HCT116 (cell line): ENCODE data around the gene UXT. TPM values are rescaled to one million over a fixed set of nuclear protein-coding genes. Genes with fewer than 3 reads are reported as not detected.

ENCODE experiments used
- ATAC-seq: fragments of 200-7000 bp; cut with Tn5 transposase; 2 replicates; pipeline ENCODE4 v1.9.1; 2020; ENCODE audit warnings: mild to moderate bottlenecking, moderate library complexity
- BruUV-seq: library from RNA; stranded (reverse); fragments of 400-500 nt; replicated peaks from 2 replicates; lab custom pipeline; 2021; lab: Mats Ljungman, UMichigan
- CTCF ChIA-PET: fragments of 300-600 bp; sonication (Branson Sonifier 250); formaldehyde crosslinking; loops from one replicate; lab custom pipeline; 2021; ENCODE audit warnings: antibody characterized with exemption; lab: Charles Lee
- POLR2A ChIA-PET: fragments of 300-600, 350-600 bp; sonication (Branson Sonifier 250); formaldehyde crosslinking; loops from one replicate; lab custom pipeline; 2021; ENCODE audit warnings: antibody characterized with exemption; lab: Charles Lee
- RAD21 ChIA-PET, 2 experiments: fragments of 300-600 bp; sonication (Branson Sonifier 250); formaldehyde crosslinking; loops; one replicate each; lab custom pipeline; 2023; ENCODE audit warnings: low total read pairs in 2 of 2; ENCODE audit not compliant: uncharacterized antibody in 2 of 2, unreplicated experiment in 2 of 2, low non-redundant PET in 1 of 2; lab: Charles Lee
- DNase-seq: peaks from one replicate; pipeline ENCODE4 v3.0.0-alpha.2; 2010; ENCODE audit warnings: low read depth, low spot score
- H2AFZ ChIP-seq: fragments of 200-600 bp; shearing (Covaris generic), sonication (generic); 2 replicates; pipeline ENCODE4 v1.6.1; 2017; ENCODE audit warnings: low read depth, mixed run types, mixed read lengths, antibody characterized with exemption, low read length; ENCODE audit not compliant: poor library complexity, severe bottlenecking
- H3K27ac ChIP-seq: 2 replicates; pipeline ENCODE4 v1.5.1; 2012; ENCODE audit warnings: low read depth, low read length
- H3K27me3 ChIP-seq: fragments of 200-600 bp; sonication (generic); 2 replicates; pipeline ENCODE4 v1.6.1; 2016; ENCODE audit warnings: mixed run types, low read length, mixed read lengths; ENCODE audit not compliant: insufficient read depth
- H3K36me3 ChIP-seq, 2 experiments: fragments of 200-500 bp in 1 of 2; fragments of 200-600 bp in 1 of 2; sonication (Bioruptor generic) in 1 of 2; sonication (generic) in 1 of 2; 2 replicates each; pipeline versions ENCODE4 v1.5.1 to v1.6.1; 2014 to 2016; ENCODE audit warnings: low read length in 2 of 2, inconsistent platforms in 1 of 2, mixed read lengths in 1 of 2, mixed run types in 1 of 2; ENCODE audit not compliant: insufficient read depth in 2 of 2, control insufficient read depth in 1 of 2
- H3K4me1 ChIP-seq, 2 experiments: fragments of 200-600 bp in 1 of 2; sonication (generic) in 1 of 2; 2 replicates each; pipeline versions ENCODE4 v1.5.1 to v1.6.1; 2012 to 2017; ENCODE audit warnings: low read length in 2 of 2, inconsistent platforms in 1 of 2, mild to moderate bottlenecking in 1 of 2, mixed read lengths in 1 of 2, mixed run types in 1 of 2, moderate library complexity in 1 of 2; ENCODE audit not compliant: insufficient read depth in 2 of 2, control insufficient read depth in 1 of 2
- H3K4me2 ChIP-seq: fragments of 200-600 bp; sonication (generic); 2 replicates; pipeline ENCODE4 v1.6.1; 2017; ENCODE audit warnings: mixed run types, low read length, mixed read lengths
- H3K4me3 ChIP-seq, 2 experiments: fragments of 200-600 bp in 1 of 2; sonication (generic) in 1 of 2; replicated peaks in 1 of 2; 2 replicates each; pipeline ENCODE4 v1.5.1; 2011 to 2016; ENCODE audit warnings: low read length in 2 of 2, control low read depth in 1 of 2, low read depth in 1 of 2, mild to moderate bottlenecking in 1 of 2, mixed read lengths in 1 of 2, mixed run types in 1 of 2
- H3K79me2 ChIP-seq: fragments of 200-600 bp; sonication (generic); 2 replicates; pipeline ENCODE4 v1.6.1; 2017; ENCODE audit warnings: mild to moderate bottlenecking, mixed run types, low read length, moderate library complexity, mixed read lengths; ENCODE audit not compliant: insufficient read depth
- H3K9ac ChIP-seq: fragments of 200-600 bp; sonication (generic); 2 replicates; pipeline ENCODE4 v1.6.1; 2016; ENCODE audit warnings: low read length, mixed read lengths
- H3K9me2 ChIP-seq: fragments of 200-600 bp; sonication (generic), shearing (Covaris generic); 2 replicates; pipeline ENCODE4 v1.6.1; 2017; ENCODE audit warnings: mixed run types, mild to moderate bottlenecking, moderate library complexity; ENCODE audit not compliant: insufficient read depth
- H3K9me3 ChIP-seq, 2 experiments: fragments of 200-500 bp in 1 of 2; fragments of 200-600 bp in 1 of 2; sonication (Bioruptor generic) in 1 of 2; sonication (generic) in 1 of 2; 2 replicates each; pipeline ENCODE4 v1.6.1; 2014 to 2017; ENCODE audit warnings: low read length in 2 of 2, mixed read lengths in 2 of 2, inconsistent platforms in 1 of 2, low read depth in 1 of 2, mild to moderate bottlenecking in 1 of 2, mixed run types in 1 of 2, moderate library complexity in 1 of 2; ENCODE audit not compliant: control insufficient read depth in 1 of 2, insufficient read depth in 1 of 2
- H4K20me1 ChIP-seq: fragments of 200-600 bp; sonication (generic), shearing (Covaris generic); 2 replicates; pipeline ENCODE4 v1.6.1; 2017; ENCODE audit warnings: mixed run types, mild to moderate bottlenecking, moderate library complexity; ENCODE audit not compliant: insufficient read depth
- EGR1 ChIP-seq: IDR thresholded peaks from 2 replicates; pipeline ENCODE4 v1.6.1; 2012; ENCODE audit warnings: low read depth
- EZH2 ChIP-seq: fragments of 200-600 bp; sonication (generic); IDR thresholded peaks from 2 replicates; pipeline ENCODE4 v1.6.1; 2017; ENCODE audit warnings: antibody characterized with exemption, mixed run types
- EZH2phosphoT487 ChIP-seq: fragments of 200-600 bp; IDR thresholded peaks from 2 replicates; pipeline ENCODE4 v1.6.1; 2018; ENCODE audit warnings: antibody characterized with exemption, borderline replicate concordance
- POLR2A ChIP-seq: IDR thresholded peaks from 2 replicates; pipeline ENCODE4 v1.7.0; 2011; ENCODE audit warnings: borderline replicate concordance; ENCODE audit not compliant: insufficient read depth, insufficient read length; ENCODE audit errors: extremely low read depth
- POLR2AphosphoS5 ChIP-seq: IDR thresholded peaks from 2 replicates; pipeline ENCODE4 v1.6.1; 2011; ENCODE audit warnings: mild to moderate bottlenecking, low read depth, low read length, moderate library complexity
- RAD21 ChIP-seq: IDR thresholded peaks from 2 replicates; pipeline ENCODE4 v1.6.1; 2012; ENCODE audit warnings: low read depth, mild to moderate bottlenecking
- SP1 ChIP-seq: IDR thresholded peaks from 2 replicates; pipeline ENCODE4 v1.6.1; 2012; ENCODE audit warnings: low read depth
- SRF ChIP-seq: IDR thresholded peaks from 2 replicates; pipeline ENCODE4 v1.6.1; 2012; ENCODE audit warnings: low read depth
- TCF7L2 ChIP-seq: IDR thresholded peaks from 2 replicates; pipeline ENCODE4 v1.7.0; 2011; ENCODE audit warnings: borderline replicate concordance, inconsistent platforms; ENCODE audit not compliant: insufficient read depth, insufficient read length; ENCODE audit errors: extremely low read depth
- YY1 ChIP-seq: IDR thresholded peaks from 2 replicates; pipeline ENCODE4 v1.6.1; 2011; ENCODE audit warnings: low read length, low read depth, moderate library complexity, mild to moderate bottlenecking; ENCODE audit not compliant: insufficient replicate concordance; ENCODE audit errors: extremely low read depth
- ZFX ChIP-seq: fragments of 450-650 bp; IDR thresholded peaks from 2 replicates; pipeline ENCODE4 v1.6.1; 2017
- intact Hi-C: fragments of 100-400 bp; cut with micrococcal nuclease; formaldehyde crosslinking; loops from 2 replicates; pipeline ENCODE4 v1.10.0; 2022
- total RNA-seq: library from RNA; stranded (reverse); gene quantifications from one replicate; pipeline ENCODE4 v1.2.1, GENCODE V29; 2021; ENCODE audit not compliant: unreplicated experiment
- TF ChIP-seq, protein P1 (sequence below), 3 experiments: fragments of 200-600 bp in 1 of 3; sonication (generic) in 1 of 3; IDR thresholded peaks in 2 of 3; conservative IDR thresholded peaks in 1 of 3; 2 replicates each; pipeline ENCODE4 v1.5.1; 2012 to 2017; ENCODE audit warnings: low read depth in 2 of 3, low read length in 2 of 3, antibody characterized with exemption in 1 of 3, borderline replicate concordance in 1 of 3, control low read depth in 1 of 3, mild to moderate bottlenecking in 1 of 3, mixed read lengths in 1 of 3, mixed run types in 1 of 3, moderate library complexity in 1 of 3; ENCODE audit not compliant: insufficient read depth in 1 of 3
- TF ChIP-seq, protein P2 (sequence below): IDR thresholded peaks from 2 replicates; pipeline ENCODE4 v1.6.1; 2012; ENCODE audit warnings: low read depth

The UXT gene
- total RNA-seq, 1 experiment from 2014 or later, result 106 TPM

DNA sequence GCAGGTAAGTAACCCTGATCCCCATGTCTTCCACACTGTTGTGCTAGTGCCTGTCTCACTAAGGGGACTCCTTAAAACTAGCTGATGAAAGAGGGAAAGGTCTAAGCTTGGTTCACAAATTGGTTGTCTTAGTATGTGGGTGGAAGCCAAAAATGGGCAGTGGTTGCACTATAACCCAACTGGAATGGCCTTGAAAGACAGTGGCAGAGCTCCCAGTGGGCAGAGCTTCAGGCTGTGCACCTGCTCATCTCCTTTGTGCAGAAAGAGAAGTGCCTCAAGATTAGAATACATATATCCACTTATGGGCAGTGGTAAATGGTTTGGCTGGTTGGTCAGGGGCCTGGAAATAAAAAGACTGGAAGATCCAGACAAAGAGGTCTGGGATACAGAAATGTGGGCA is 46.6 kb downstream of the UXT start:
- H3K4me3 ChIP-seq, result no peak overlapping the region
- no peaks in the 10 kb centered on the region for H3K27me3 ChIP-seq
- H3K4me1 ChIP-seq, result no peaks in the 10 kb centered on the region; a peak in 1 of 4 replicates
- ATAC-seq (no peak), DNase-seq (no peak)
- no peaks in the 10 kb centered on the region for H3K9me2 ChIP-seq
- TF ChIP-seq POLR2A (no peak), SP1 (no peak), ZFX (no peak), EZH2phosphoT487 (no peak), RAD21 (no peak), YY1 (no peak)
- TF ChIP-seq, protein P1, sequence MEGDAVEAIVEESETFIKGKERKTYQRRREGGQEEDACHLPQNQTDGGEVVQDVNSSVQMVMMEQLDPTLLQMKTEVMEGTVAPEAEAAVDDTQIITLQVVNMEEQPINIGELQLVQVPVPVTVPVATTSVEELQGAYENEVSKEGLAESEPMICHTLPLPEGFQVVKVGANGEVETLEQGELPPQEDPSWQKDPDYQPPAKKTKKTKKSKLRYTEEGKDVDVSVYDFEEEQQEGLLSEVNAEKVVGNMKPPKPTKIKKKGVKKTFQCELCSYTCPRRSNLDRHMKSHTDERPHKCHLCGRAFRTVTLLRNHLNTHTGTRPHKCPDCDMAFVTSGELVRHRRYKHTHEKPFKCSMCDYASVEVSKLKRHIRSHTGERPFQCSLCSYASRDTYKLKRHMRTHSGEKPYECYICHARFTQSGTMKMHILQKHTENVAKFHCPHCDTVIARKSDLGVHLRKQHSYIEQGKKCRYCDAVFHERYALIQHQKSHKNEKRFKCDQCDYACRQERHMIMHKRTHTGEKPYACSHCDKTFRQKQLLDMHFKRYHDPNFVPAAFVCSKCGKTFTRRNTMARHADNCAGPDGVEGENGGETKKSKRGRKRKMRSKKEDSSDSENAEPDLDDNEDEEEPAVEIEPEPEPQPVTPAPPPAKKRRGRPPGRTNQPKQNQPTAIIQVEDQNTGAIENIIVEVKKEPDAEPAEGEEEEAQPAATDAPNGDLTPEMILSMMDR (IDR thresholded peaks at IDR 0.05 in 2 of 3, conservative IDR thresholded peaks at IDR 0.05 in 1 of 3; ENCODE audit: borderline replicate concordance in 1 of 3, insufficient read depth in 1 of 3, low read depth in 2 of 3, low read length in 2 of 3), result no peak
- intact Hi-C loops, result no loop called here
- ChIA-PET RAD21 (no interaction called here), POLR2A (no interaction called here), CTCF (no interaction called here)
- H2AFZ ChIP-seq, result no peak overlapping the region
- no peaks in the 10 kb centered on the region for H3K79me2 ChIP-seq
- no peak overlapping the region for H3K4me2 ChIP-seq
- H4K20me1 ChIP-seq, result no peaks in the 10 kb centered on the region
- BruUV-seq, result no TSS peak
- no peaks in the 10 kb centered on the region for H3K9me3 ChIP-seq
- H3K9ac ChIP-seq, result no peak overlapping the region
- H3K27ac ChIP-seq, result no peak overlapping the region
- H3K36me3 ChIP-seq, result no peaks in the 10 kb centered on the region

DNA sequence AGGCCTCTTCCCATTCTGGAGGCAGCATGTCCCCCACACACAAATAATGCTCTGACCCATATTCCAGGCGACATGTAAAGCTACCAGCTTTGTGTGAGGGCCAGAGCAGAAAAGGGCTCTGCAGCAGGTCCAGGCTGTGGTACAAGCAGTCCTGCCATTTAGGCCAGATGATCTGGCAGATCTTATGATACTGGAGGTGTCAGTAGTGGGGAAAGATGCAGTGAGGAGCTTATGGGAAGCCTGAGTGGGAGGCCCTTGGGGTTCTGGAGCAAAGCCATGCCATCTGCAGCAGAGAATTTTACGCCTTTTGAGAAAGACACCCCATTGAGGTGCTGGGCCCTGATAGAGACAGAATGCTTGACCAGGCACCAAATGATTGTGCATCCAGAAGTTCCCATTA is 47.1 kb downstream of the UXT start:
- no peaks in the 10 kb centered on the region for H3K79me2 ChIP-seq
- H3K27ac ChIP-seq, result no peak overlapping the region
- no peak overlapping the region for H3K9ac ChIP-seq
- CTCF ChIA-PET, result no interaction called here
- H3K4me3 ChIP-seq, result no peak overlapping the region
- RAD21 ChIA-PET, result no interaction called here
- H3K27me3 ChIP-seq, result no peaks in the 10 kb centered on the region
- H3K4me1 ChIP-seq, result no peaks in the 10 kb centered on the region; a peak in 1 of 4 replicates
- H3K9me3 ChIP-seq, result no peaks in the 10 kb centered on the region
- no peak overlapping the region for H2AFZ ChIP-seq
- H3K9me2 ChIP-seq, result no peaks in the 10 kb centered on the region
- H3K36me3 ChIP-seq, result no peaks in the 10 kb centered on the region
- no peaks in the 10 kb centered on the region for H4K20me1 ChIP-seq
- intact Hi-C loops, result no loop called here
- DNase-seq, result no peak
- no TSS peak for BruUV-seq
- POLR2A ChIA-PET, result no interaction called here
- TF ChIP-seq EZH2 (no peak), RAD21 (no peak), ZFX (no peak), SRF (no peak), EZH2phosphoT487 (no peak), TCF7L2 (no peak), POLR2AphosphoS5 (no peak), EGR1 (no peak)
- TF ChIP-seq, protein P2, sequence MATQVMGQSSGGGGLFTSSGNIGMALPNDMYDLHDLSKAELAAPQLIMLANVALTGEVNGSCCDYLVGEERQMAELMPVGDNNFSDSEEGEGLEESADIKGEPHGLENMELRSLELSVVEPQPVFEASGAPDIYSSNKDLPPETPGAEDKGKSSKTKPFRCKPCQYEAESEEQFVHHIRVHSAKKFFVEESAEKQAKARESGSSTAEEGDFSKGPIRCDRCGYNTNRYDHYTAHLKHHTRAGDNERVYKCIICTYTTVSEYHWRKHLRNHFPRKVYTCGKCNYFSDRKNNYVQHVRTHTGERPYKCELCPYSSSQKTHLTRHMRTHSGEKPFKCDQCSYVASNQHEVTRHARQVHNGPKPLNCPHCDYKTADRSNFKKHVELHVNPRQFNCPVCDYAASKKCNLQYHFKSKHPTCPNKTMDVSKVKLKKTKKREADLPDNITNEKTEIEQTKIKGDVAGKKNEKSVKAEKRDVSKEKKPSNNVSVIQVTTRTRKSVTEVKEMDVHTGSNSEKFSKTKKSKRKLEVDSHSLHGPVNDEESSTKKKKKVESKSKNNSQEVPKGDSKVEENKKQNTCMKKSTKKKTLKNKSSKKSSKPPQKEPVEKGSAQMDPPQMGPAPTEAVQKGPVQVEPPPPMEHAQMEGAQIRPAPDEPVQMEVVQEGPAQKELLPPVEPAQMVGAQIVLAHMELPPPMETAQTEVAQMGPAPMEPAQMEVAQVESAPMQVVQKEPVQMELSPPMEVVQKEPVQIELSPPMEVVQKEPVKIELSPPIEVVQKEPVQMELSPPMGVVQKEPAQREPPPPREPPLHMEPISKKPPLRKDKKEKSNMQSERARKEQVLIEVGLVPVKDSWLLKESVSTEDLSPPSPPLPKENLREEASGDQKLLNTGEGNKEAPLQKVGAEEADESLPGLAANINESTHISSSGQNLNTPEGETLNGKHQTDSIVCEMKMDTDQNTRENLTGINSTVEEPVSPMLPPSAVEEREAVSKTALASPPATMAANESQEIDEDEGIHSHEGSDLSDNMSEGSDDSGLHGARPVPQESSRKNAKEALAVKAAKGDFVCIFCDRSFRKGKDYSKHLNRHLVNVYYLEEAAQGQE, result no peak
- no peak for ATAC-seq
- H3K4me2 ChIP-seq, result no peak overlapping the region
